GM11168 (cell line): ENCODE results near the gene ASXL1.

ENCODE experiments used
- in situ Hi-C: fragments of 300-500 bp; cut with MboI; formaldehyde crosslinking; loops from one replicate; pipeline ENCODE4 v1.12.0; 2022; ENCODE audit warnings: low sequenced_read_pairs; ENCODE audit not compliant: unreplicated experiment

Gene ASXL1

DNA sequence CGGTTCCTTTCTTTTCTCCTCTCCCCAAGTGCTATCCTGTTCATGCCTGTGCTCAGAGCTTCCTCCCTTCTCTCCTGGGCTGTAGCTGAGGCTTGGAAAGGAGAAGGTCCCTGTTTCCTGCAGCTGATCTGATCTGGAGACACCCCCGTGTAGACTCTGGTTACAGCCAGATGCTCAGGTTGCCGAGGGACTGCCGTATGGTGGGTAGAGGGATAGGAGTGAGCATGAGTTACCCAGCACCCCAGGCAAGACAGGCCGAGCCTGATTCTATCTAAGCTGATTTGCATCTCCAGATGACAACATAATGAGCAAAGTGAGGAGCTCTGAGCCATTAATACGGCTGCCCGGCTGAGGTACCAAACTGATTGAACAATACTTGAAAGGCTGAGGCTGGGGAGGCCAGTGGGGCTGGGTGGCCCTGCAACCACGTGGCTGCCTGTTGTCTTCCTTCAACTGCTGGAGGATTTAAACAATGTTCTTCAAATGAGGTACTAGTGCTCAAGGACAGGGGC is 91.8 kb downstream of the ASXL1 start:
- in situ Hi-C loops, result no loop called here

GRCh38 chr20:32450484-32451061 is 92.4 kb downstream of the ASXL1 start:
- in situ Hi-C loops, result no loop called here

- in situ Hi-C loops, result no loop called here
These were observed 93.2 kb downstream of the ASXL1 start for GRCh38 chr20:32451340-32451681.

DNA sequence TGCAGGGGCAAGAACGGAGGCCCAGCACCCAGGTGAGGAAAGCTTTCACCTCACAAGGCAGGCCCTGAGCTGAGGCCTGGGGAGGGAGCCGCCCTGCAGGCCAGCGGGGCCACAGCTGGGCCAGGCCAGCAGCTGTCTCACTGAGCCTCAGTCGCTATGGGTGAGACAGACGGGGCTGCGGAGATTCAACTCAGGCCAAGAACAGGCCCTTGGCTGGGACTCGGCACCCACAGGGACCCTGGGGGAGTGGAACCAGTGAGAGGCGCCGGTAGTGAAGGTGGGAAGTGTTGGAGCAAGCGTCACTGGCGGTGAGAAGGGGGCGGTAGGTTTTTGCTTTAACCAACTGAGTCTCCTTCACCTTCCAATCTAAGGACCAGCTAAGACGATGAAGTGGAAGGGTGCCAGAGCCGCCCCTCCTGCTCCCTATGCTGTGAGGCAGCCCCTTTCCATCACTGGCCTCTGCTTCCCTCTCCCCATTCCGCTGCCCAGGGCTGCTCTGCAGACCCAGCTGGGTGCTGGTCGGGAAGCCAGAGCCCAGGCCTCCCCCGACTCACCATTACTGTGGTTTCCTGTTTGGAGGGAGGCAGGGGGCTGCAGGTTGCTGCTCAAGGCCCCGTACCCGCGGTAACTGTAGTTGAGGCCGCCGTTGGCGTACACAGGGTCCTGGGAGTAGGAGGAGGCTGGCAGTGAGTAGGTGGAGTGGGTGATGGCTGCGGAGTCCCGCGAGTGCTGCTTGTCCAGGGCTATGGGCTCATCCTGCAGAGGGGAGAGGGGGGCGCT is 93.7 kb downstream of the ASXL1 start:
- in situ Hi-C loops, result no loop called here

- in situ Hi-C loops, result no loop called here
These were observed 94.8 kb downstream of the ASXL1 start for GRCh38 chr20:32452776-32453466.

GRCh38 chr20:32453467-32454163 is 95.5 kb downstream of the ASXL1 start:
- in situ Hi-C loops, result no loop called here

GRCh38 chr20:32454164-32455145 is 96.3 kb downstream of the ASXL1 start:
- in situ Hi-C loops, result no loop called here

- in situ Hi-C loops, result no loop called here
These were observed 97.2 kb downstream of the ASXL1 start for GRCh38 chr20:32455171-32455900.

GRCh38 chr20:32455901-32456701 is 98.0 kb downstream of the ASXL1 start:
- in situ Hi-C loops, result no loop called here

DNA sequence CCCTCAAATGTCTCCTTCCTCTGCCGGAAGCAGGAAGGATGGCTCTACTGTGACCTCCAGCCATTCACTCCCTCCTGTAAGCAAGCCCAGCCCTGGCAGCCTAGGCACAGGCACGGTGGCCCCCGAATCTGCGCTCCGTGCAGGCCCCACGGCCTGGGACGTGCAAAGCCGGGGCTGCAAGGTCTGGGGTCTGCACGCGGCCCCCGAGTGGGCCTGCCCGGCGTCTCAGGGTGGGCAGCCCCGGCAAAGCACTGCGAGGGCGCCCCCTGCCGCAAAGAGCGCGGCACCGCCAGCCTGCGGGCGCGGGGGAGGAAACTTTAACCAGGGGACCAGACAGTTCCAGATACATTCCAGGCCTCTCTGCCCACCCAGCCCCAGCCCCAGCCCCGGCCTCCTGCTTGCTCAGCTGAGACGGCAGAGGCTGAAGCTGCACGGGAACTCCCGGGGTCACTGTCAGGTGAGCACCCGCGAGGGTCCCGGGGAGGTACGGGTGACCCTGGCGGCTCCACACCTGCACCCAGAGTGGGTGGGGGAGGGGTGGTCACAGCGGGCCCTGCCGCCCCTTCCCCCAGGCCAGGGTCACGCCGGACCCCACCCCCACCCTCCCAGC is 98.8 kb downstream of the ASXL1 start:
- in situ Hi-C loops, result no loop called here

- in situ Hi-C loops, result no loop called here
These were observed 99.4 kb downstream of the ASXL1 start for GRCh38 chr20:32457479-32457986.

DNA sequence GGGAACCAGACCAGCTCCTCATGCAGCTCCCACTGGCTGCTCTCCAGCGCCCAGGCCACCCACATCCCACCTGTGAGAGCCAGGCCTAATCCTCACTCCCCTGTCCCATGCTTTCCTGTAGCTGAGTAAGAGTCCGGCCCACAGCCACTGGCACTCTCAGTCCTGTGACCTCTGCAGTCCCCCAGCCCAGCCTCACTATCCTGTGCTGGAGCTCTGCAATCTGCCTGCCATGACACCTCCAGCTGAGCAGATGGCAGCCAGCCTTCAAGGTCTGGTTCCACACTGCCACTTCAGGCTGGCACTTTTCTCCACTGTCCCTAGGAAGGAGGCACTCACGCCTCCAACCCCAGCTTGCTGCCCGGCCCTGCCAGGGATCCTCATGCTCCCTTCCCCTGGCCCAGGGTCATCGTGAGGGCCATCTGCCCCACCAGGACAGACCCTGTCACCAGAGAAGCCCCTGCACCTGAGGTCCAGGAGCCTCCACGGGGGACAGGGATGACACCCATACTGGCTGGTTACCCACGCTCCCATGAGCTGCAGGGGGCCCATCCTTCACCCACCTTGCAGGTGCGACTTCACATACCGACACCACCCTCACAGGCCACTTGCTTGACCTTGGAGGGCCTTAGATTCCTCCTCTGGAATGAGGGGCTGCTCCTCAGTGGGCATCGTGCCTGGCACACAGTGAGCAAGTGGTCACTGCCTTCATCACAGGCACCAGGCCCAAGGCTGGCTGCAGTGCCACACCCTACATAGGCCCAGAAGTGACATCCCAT is 100.1 kb downstream of the ASXL1 start:
- in situ Hi-C loops, result no loop called here

DNA sequence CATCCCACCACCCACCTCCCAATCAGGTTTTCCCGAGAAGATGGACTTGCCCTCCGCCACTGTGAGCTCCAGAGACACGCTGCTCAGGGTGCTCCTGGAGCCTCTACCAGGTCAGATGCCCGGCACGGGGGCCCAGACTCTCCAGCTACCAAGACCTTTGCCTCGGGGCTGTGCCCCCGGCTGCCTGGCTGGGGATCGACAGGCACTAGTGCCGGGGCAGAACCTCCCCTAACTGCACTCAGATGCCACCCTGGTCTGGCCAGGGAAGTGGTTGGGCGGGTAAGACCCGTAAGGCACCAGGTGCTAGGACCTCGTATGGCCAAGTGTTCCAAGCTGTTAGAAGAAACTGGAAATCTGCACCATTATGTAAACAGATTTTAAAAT is 100.7 kb downstream of the ASXL1 start:
- in situ Hi-C loops, result no loop called here

GRCh38 chr20:32460231-32460630 is 102.1 kb downstream of the ASXL1 start:
- in situ Hi-C loops, result no loop called here

GRCh38 chr20:32460683-32461320 is 102.7 kb downstream of the ASXL1 start:
- in situ Hi-C loops, result no loop called here

GRCh38 chr20:32461836-32462600 is 103.9 kb downstream of the ASXL1 start:
- in situ Hi-C loops, result no loop called here
